Neural crest cell (in vitro differentiated cells): ENCODE results near the gene RNF214. TPM values are rescaled to one million over a fixed set of nuclear protein-coding genes. Genes with fewer than 3 reads are reported as not detected.

ENCODE experiments used
- DNase-seq: peaks from one replicate; pipeline ENCODE4 v3.0.0; 2021; ENCODE audit warnings: low read depth, mixed read lengths, low spot score
- H3K27ac Mint-ChIP-seq: one replicate; pipeline ENCODE4 v1.8.0; 2021; ENCODE audit warnings: mild to moderate bottlenecking, mixed read lengths; ENCODE audit not compliant: unreplicated experiment
- H3K27me3 Mint-ChIP-seq: 2 replicates; pipeline ENCODE4 v1.8.0; 2021; ENCODE audit warnings: low read depth, mild to moderate bottlenecking, mixed read lengths
- H3K36me3 Mint-ChIP-seq: 2 replicates; pipeline ENCODE4 v1.8.0; 2021; ENCODE audit warnings: low read depth, mild to moderate bottlenecking, mixed read lengths
- H3K4me1 Mint-ChIP-seq: 2 replicates; pipeline ENCODE4 v1.8.0; 2021; ENCODE audit warnings: mixed read lengths
- H3K4me3 Mint-ChIP-seq: one replicate; pipeline ENCODE4 v1.8.0; 2021; ENCODE audit warnings: mild to moderate bottlenecking, mixed read lengths
- H3K9me3 Mint-ChIP-seq: 2 replicates; pipeline ENCODE4 v1.8.0; 2021; ENCODE audit warnings: mixed read lengths
- CTCF ChIP-seq: fragments of 200-600 bp; sonication (generic); conservative IDR thresholded peaks from 2 replicates; pipeline ENCODE4 v1.5.0; 2021; ENCODE audit warnings: antibody characterized with exemption, mild to moderate bottlenecking
- total RNA-seq: library from RNA; stranded (reverse); gene quantifications from 2 replicates; pipeline ENCODE4 v1.2.1, GENCODE V29; 2021

RNF214 gene
- total RNA-seq, 1 donor from 2014 or later = 47.5 TPM

- DNase-seq = no peak
- H3K4me3 Mint-ChIP-seq = no peak overlapping the region
- H3K27me3 Mint-ChIP-seq = no peaks in the 10 kb centered on the region
- no peak overlapping the region for H3K27ac Mint-ChIP-seq
- H3K36me3 Mint-ChIP-seq = no peaks in the 10 kb centered on the region
- no peaks in the 10 kb centered on the region for H3K9me3 Mint-ChIP-seq
- no peak for TF ChIP-seq CTCF
- peaks cover 31% of the 10 kb centered on the region for H3K4me1 Mint-ChIP-seq
These were observed 71.3 kb downstream of the RNF214 start for GRCh38 chr11:117303646-117304315.

- no peaks in the 10 kb centered on the region for H3K36me3 Mint-ChIP-seq
- H3K9me3 Mint-ChIP-seq = no peaks in the 10 kb centered on the region
- DNase-seq = no peak
- no peak overlapping the region for H3K4me3 Mint-ChIP-seq
- no peaks in the 10 kb centered on the region for H3K27me3 Mint-ChIP-seq
- H3K27ac Mint-ChIP-seq = no peak overlapping the region
- peaks cover 19% of the 10 kb centered on the region for H3K4me1 Mint-ChIP-seq
- TF ChIP-seq CTCF = no peak
These were observed 72.7 kb downstream of the RNF214 start for GRCh38 chr11:117305145-117305544.

GRCh38 chr11:117309310-117309709 is 76.8 kb downstream of the RNF214 start:
- TF ChIP-seq CTCF = no peak
- Mint-ChIP-seq H3K9me3 (no peaks in the 10 kb centered on the region), H3K4me3 (no peak overlapping the region), H3K27me3 (no peaks in the 10 kb centered on the region), H3K27ac (no peak overlapping the region), H3K4me1 (peaks cover 16% of the 10 kb centered on the region), H3K36me3 (no peaks in the 10 kb centered on the region)
- no peak for DNase-seq

- Mint-ChIP-seq H3K27ac (no peak overlapping the region), H3K4me3 (peak overlapping the region; percentile 81), H3K4me1 (peaks cover 28% of the 10 kb centered on the region), H3K9me3 (no peaks in the 10 kb centered on the region), H3K27me3 (no peaks in the 10 kb centered on the region), H3K36me3 (no peaks in the 10 kb centered on the region)
- TF ChIP-seq CTCF = no peak
- no peak for DNase-seq
These were observed 80.6 kb downstream of the RNF214 start for GRCh38 chr11:117313091-117313490.

GRCh38 chr11:117313828-117314768 is 81.6 kb downstream of the RNF214 start:
- no peak for TF ChIP-seq CTCF
- no peak for DNase-seq
- Mint-ChIP-seq H3K36me3 (no peaks in the 10 kb centered on the region), H3K27ac (no peak overlapping the region), H3K9me3 (no peaks in the 10 kb centered on the region), H3K27me3 (no peaks in the 10 kb centered on the region), H3K4me3 (peak overlapping the region; percentile 88), H3K4me1 (peaks cover 28% of the 10 kb centered on the region)
